Left forelimb (tissue), 1 donor: ENCODE data around the gene SCARB1.

ENCODE experiments used
- DNase-seq: peaks from one replicate; pipeline ENCODE4 v3.0.0-alpha.2; 2018; ENCODE audit warnings: low spot score

The SCARB1 gene

DNA sequence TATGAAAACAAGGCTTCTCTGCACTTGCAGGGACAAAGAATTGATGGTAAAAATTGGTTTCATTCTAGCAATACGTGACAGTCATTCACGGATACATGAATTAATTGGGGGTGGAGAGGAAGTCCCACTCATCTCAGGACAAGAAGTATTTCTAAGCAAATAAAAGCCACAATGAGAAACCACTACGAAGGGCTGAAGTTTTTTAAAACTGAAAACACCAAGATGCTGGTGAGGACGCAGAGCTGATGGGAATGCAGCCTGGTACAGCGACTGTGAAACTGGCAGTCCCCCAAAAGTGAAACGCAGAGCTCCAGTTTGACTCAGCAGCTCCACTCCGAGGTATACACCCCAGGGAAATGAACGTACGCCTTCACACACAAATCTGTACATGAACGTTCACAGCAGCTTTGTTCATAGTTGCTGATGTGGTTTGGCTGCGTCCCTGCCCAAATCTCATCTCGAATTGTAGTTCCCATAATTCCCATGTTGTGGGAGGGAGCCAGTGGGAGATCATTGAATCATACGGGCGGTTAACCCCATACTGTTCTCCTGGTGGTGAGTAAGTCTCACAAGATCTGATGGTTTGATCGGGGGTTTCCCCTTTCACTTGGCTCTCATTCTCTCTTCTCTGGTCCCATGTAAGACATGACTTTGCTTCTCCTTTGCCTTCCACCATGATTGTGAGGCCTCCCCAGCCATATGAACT is 89.0 kb downstream of the SCARB1 start:
- DNase-seq: no peak

DNA sequence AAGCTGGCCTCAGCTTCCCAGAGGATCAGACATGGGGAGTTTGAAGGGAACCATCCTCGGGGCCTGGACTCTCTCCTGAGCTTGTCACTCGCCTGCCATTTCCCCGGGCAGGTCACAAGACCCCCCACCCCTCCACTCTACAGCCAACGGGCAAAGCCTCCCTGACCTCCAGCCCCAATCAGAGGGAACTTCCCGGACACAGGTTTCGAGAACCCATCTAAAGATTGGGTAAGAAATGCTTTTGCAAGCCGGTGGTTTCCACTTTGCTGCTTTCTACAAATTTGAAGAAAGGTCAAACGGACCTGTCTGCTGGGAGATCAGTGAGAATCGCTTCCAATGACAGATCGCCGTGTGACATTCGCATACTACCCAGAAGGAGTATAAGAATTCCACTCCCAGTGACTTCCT is 89.6 kb downstream of the SCARB1 start:
- no peak for DNase-seq

DNA sequence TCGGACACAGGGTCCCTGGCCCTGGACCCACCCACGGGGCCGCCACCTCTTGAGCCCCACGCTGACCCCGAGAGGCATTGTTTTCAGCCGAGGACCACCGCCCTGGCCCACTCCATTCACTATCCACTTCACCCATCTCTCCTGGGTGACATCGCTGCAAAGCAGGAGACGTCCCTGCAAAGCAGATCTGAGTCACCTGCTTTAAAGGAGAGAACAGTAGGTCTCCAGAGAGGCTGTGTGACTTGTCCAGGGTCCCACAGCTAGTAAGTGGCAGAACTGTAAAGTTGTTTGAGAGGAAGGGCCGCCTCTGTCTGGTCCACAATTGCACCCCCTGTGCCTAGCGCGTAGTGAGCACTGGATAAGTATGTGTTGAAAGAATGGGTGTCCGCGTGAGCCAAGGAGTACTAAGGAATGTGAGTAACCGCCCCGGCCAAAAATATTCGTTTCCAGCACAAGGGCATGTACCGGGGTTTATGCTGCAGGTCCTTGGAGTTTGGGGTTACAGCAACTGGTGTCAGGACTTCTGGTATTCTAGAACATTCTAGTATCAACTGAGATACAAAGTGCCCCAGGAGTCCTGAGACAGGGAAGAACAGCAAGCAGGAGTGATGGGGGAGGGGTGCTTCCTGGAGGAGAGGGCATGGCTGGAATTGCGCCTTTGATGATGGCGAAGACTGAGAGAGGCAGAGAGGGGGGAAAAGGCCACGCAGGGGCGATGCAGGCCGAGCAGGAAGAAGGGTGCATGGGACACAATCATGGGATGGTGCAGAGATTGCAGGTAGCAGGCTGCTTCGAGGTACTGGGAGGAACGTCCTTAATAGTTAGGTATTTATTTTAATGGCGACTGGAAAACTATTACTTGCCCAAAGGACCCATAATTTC is 91.1 kb downstream of the SCARB1 start:
- DNase-seq: no peak

DNA sequence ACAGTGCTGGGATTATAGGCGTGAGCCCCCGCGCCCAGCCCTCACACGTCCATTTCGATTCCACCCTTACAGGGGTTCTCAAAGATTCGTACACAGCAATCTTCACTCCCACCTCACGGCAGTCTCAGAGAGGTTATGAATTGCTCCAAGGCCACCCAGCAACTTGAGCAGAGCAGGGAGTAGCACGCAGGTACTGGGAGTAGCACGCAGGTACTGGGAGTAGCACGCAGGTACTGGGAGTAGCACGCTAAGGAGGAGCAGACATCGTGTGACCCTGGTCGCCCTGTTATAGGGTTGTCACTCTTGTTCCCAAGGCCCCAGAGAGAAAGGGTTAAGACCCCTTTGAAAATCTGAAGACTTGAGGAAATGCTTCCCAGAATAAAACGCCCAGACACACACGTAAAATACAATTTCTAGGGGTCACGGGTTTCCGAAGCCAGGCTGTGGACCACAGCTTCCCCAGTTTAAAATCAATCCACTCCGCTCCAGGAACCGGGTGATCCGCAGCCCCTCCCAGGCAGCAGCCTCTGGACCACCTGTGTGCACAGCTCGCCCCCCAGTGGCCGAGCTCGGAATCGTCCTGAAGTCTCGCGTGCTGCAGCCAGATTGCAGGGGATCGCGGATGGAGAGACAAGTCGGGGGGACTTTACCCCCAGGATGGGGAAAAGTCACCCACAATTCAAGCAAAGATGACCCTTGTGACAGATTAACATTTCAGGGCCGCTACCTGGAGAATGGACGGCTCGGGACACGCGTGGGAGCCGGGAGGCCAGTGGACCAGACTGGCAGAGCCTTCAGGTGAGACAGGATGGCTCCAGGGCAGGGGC is 92.0 kb downstream of the SCARB1 start:
- DNase-seq: peak; percentile 91

DNA sequence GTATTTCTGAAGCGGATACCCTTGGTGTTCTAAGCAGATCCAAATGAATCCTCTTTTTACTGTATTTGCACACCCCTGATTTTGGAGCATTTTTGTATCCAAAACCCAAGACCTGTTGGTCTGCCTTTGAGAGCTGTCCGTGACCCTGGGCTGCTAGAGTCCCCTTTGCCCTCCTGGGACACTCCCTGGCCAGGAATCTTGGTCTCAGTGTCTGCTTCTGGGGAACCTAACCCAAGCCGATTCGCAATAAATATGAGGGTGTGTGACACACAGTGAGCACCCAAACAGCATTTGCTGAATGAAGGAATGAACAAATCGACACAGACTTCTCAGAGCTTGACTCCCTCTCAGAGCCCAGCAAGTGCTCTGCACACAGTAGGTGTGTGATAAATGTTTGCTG is 92.9 kb downstream of the SCARB1 start:
- no peak for DNase-seq

DNA sequence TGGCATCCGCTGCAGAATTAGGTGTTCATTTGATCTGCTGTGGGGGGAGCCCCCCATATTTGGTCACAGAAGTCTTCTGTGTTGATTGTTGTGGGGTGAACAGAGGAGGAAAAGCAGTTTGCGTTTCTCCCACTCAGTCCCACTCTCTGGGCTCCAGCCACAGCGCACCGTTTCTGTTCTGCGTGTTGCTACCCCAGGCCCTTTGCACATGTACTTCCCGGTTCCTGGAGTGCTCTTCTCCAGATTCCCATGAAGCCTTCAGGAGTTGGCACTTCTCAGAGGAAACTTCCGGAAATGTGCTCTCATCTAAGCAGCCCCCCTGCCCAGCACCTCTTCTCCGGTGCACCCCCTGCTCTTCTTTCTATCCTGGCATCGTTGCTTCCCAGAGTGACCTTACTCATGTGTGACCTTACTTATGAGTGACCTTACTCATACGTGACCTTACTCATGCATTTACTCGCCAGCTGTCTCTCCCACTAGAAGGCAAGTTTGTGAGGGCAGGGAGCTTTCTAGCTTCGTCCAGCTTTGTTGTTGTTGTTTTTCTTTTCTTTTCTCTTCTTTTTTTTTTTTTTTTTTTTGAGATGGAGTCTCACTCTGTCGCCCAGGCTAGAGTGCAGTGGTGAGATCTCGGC is 93.7 kb downstream of the SCARB1 start:
- DNase-seq: no peak

DNA sequence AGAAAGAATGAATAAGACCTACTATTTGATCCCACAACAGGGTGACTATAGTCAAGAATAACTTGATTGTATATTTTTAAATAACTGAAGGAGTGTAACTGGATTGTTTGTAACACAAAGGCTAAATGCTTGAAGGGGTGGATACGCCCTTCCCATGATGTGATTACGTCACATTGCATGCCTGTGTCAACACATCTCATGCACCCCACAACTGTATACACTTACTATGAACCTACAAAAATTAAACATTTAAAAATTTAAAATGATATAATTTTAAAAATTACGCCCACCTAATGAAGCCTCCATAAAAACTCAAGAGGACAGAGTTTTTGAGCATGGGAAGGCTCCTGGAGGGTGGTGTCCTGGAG is 94.5 kb downstream of the SCARB1 start:
- no peak for DNase-seq

DNA sequence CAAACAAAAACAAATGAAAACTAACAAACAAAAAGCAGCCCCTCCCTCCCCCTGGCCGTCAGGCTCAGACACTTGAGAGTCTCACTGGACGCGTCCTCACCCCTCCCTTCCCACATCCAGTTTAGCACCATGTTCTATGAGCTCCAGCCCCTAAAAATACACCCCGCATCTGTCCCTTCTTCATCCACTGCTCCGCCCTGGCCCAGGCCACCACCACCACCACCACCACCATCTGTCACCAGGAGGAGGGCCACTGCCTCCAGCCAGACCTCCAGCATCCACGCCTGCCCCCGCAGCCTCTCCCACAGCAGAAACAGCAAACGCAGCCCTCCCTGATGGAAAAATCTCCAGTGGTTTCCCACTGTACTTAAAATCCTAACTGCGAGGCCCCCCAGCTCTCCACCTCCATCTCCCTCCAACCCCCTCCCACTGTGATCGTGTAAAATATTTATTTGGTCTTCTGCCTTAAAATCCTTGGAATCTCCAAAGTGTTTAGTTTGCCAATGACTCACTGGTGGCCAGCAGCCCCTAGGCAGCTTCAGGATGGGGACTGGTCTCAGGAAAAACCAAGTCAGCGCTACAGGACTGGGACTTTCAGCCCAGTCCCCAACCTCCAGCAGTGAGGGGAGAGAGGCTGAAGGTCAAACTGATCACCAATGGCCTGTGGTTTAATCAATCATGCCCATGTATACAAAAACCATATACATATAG is 95.1 kb downstream of the SCARB1 start:
- no peak for DNase-seq

DNA sequence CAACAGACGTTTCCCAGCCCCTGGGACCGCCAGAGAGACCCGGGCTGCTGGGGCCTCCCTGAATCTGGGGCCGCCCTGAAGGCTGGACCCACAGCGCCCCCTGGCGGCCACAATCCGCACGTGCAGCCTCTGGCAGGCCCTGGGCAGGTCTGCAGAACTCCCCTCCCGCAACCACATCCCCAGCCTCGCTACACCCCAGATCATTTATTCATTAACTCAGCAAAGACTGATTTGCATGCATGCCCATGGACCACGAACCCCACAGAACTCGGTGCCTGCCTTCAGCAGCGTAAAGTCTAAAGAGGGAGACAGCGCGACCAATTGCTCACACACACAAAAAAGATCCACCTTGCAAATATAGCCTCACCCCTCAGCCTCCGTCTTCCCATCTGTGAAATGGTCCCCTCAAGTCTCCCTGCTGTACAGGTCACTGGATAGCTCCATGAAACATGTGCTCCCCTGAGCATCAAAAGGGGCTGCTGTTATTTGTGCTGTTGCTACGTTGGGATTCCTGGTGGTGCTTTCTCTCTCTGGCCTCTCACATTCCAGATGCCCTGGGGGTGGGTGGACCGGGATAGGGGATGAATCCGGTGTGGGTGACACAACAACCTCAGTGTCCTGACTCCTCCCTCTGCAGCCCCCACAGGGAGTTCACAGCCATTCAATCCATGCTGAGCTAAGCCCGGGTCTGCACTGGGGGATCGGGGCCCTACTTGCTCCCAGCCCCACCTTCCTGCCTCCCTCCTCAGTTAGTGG is 96.4 kb downstream of the SCARB1 start:
- peak; percentile 91 for DNase-seq

DNA sequence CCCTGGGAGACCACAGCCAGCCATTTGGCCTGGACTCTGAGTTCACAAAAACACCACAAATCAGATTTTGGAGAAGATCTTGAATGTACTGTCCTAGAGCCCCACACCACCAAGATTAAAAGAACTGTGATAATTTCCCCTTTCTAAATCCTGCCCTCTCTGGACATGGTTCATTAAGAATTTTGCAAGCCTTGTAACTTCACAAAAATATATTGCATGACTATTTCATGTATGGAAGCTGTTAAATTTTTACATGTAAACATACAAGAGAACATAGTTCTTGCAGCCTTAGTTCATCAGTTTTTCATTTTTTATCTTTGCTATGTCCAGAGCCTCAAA is 97.0 kb downstream of the SCARB1 start:
- DNase-seq: no peak

DNA sequence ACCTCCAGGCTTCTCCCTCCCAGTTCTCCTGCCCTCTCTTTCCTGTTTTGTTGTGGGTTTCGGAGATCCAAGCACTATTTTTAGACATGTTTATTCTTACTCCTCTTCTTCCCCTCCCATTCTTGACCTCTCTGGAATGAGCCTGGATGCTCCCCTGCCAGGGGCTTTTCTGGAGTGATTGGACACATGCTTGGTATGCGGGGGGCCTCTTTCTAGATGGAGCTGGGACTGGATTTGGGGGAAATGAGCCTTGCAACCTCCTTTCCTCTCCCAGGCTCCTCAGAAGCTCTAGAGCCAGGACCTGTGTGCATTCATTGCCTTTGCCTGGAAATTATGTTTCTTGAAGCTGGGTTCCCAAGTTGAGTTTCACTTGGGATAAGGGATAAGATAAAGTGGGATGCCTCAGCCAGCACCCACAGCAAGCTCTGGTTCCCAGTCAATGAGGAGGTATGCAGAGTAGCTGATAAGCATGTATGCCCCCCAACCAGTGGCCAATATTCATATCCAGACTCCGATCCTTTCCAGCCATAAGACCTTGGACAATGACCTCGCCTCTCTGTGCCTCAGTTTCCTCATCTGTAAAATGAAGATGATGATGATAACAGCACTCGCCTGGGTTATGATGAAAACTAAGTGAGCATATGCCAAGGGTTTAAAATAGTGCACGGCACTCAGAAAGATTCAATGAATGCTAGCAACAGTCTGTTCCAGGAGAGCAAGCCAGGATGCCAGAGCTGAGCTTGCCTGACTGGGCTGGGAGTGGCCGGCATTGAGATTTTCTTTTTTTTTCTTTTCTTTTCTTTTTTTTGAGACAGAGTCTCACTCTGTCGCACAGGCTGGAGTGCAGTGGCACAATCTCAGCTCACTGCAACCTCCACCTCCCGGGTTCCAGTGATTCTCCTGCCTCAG is 97.8 kb downstream of the SCARB1 start:
- no peak for DNase-seq

DNA sequence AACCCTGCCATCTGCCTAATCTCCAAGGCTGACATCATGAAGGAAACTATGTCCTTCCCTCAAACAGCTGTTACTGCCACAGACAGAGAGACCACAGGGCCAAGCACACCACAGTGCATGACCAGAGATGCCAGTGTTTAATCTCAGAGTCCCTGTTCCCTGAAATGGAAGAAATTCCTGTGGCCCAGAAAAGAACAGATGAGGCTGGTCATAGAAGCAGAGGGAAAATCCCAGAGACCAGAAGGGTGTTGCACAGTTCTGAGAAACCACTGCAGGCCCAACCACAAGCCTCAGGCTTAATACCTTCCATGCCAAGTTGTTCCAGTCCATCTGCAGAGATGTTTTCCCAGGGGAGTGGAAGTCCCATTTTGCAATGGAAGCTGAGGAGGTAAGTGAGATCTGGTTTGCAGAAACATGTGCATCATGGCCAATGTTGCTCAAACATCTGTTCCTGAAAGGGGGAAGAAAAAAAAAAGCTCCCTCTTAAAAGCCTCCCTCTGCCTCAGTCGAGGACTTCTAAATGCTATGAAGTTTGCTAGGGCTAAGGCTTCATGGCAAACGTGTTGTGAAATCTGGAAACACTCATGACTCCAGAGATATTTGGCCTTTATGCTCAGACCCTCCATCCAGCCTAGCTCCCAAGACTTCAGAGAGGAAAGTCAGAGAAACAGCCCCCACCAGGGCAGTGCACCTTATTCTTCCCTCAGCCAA is 98.6 kb downstream of the SCARB1 start:
- DNase-seq: no peak

DNA sequence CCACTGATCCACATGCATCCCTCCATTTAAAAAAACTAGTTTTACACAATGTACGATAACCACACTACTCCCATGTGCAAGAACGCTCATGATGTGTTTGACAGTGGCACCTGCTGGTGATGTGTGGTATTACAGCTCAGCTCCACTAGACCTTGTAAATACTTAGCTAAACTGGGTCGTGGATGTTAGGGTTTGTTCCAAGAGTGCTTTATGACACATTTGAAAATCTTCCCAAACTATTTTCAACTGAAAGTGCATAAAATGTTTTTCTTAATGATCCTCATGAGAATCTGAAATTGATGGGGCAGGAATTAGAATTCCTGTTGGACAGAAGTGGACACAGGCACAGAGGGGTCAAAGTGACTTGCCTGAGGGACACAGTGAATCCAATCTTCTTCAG is 99.2 kb downstream of the SCARB1 start:
- no peak for DNase-seq

DNA sequence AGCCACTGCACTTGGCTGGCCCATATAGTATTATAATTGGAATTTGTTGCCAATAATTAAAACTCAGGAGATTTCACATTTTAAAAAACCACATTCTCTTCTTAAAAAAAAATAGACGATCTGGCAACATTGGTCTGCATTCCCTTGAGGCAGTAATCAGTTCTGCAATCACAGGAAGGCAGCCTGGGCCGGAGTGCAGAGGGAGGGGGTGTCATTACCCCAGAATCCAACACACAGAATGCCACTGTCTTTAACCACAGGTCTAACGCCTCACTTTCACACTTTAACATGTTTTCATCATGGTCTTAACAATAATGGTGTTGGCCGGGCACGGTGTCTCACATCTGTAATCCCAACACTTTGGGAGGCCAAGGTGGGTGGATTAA is 100.1 kb downstream of the SCARB1 start:
- DNase-seq: no peak

DNA sequence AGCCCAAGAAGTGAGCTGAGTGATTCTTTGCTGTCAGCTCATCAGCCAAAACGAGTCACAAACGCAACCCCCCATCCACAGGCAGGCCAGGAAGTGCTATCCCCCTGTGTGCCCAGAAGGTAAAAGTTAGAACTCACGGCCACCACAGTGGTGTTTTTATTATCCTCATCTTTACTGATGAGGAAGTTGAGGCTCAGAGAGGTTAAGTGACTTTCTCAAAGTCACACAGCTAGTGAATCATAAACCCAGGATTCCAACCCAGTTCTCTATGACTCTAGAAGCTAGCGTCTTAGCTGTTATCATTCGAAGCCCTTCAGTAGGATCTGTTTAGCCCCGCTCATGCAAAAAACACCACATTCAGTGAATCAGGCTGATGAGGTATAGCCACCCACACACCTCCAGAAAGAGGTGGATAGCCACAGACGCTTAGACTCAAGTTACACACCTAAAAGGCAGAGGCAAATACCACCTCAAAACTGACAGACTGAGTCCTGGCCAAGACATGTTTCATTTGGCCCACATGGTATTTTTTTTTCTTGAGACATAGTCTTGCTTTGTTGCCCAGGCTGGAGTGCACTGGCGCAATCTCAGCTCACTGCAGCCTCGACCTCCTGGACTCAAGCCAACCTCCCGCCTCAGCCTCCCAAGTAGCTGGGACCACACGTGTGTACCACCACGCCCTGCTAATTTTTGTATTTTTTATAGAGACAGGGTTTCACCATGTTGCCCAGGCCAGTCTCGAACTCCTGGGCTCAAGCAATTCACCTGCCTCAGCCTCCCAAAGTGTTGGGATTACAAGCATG is 100.7 kb downstream of the SCARB1 start:
- DNase-seq: no peak

DNA sequence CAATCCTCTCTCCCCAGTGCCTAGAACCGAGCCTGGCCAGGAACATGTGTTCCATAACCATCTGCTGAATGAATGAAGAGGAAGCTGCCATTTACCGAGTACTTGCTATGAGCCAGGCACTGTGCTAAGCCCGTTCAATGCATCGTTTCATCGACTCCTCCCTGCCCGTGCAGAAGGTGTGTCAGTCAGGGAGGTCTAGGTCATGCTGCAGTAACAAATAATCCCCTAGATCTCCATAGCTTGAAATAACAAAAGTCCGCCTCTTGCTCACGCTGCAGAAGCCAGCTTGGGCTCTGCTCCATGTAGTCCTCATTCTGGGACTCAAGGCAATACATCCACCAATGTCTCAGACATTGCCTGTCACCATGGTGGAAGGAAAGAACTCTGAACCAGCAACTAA is 101.3 kb downstream of the SCARB1 start:
- DNase-seq: no peak

DNA sequence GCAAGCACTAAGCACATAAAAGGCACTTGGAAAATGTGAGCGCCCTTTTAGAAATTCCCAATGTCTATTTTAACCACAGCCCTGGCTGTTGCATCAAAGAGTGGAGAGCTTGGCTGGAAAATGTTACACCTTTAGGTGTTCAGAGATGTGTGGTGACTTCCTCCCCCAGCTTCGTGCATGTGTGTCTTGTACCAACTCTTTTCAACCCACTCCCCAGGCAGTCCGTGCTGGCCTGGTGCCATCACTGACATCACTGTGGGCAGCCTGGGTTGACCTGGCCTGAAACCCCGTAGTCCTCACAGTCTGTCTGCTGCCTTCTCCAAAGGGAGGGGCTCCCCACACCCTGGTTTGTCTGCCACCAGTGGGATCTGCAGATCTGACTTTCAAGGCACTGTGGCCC is 101.8 kb downstream of the SCARB1 start:
- DNase-seq: no peak

DNA sequence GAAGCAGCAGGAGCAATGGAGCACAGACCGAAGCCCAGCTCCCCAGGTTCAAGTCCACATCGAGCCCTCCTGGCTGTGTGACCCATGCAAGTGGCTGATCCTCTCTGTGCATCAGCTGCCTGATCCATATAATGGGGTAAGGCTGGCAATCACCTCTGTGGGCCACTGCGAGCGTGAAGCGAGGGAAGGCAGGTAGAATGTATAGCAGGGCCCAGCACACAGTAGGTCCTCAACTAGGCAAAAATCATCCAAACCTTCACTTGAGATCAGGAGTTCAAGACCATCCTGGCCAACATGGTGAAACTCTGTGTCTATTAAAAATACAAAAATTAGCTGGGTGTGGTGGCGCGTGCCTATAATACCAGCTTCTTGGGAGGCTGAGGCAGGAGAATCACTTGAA is 102.6 kb downstream of the SCARB1 start:
- DNase-seq: no peak
